Esophagus squamous epithelium (tissue), 4 donors: ENCODE measurements around the gene LYSET.

Source experiments
- POLR2A ChIP-seq, 4 donors: fragments of 450-650 bp; IDR thresholded peaks; one replicate each; pipeline ENCODE4 v1.6.1; 2017; ENCODE audit warnings: antibody characterized with exemption in 4 of 4, mild to moderate bottlenecking in 4 of 4, moderate library complexity in 3 of 4
- TF ChIP-seq, protein P1 (sequence below), 6 experiments: fragments of 450-650 bp in 4 of 6; fragments of 200-600 bp in 2 of 6; sonication (generic) in 2 of 6; IDR thresholded peaks; one replicate each; pipeline ENCODE4 v1.5.1; 2016 to 2019; ENCODE audit warnings: antibody characterized with exemption in 6 of 6, mild to moderate bottlenecking in 4 of 6, moderate library complexity in 4 of 6

DNA sequence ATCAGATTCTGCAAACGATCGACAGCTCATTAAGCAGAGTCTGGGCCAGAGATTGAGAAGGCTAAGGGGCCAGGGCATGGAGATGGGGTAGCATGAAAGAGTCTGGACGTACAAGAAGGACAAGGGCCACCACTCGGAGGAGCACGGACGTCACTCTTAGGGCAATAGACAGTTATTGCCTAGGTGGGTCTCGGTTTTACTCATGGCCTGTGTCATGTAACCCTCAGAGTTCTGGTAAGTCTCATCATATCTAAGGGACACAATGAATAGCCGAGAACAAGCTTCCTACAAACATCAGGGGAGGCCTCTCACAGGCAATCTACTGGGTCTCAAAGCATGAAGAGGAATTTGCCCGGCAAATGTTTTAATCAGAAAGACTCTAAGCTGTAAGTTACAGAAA, 39.0 kb upstream of the LYSET start:
- TF ChIP-seq, protein P1, sequence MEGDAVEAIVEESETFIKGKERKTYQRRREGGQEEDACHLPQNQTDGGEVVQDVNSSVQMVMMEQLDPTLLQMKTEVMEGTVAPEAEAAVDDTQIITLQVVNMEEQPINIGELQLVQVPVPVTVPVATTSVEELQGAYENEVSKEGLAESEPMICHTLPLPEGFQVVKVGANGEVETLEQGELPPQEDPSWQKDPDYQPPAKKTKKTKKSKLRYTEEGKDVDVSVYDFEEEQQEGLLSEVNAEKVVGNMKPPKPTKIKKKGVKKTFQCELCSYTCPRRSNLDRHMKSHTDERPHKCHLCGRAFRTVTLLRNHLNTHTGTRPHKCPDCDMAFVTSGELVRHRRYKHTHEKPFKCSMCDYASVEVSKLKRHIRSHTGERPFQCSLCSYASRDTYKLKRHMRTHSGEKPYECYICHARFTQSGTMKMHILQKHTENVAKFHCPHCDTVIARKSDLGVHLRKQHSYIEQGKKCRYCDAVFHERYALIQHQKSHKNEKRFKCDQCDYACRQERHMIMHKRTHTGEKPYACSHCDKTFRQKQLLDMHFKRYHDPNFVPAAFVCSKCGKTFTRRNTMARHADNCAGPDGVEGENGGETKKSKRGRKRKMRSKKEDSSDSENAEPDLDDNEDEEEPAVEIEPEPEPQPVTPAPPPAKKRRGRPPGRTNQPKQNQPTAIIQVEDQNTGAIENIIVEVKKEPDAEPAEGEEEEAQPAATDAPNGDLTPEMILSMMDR (IDR thresholded peaks at IDR 0.05) = no peak
- no peak for TF ChIP-seq POLR2A (IDR thresholded peaks at IDR 0.05)
